ENCODE results near the gene ITGBL1. TPM values are rescaled to one million over a fixed set of nuclear protein-coding genes. Genes with fewer than 3 reads are reported as not detected.

ITGBL1 gene
- total RNA-seq, 4 donors from 2014 or later: 0.61 to 6.7 (median 5.0) TPM

- Histone ChIP-seq H3K27ac (no peak overlapping the region), H3K4me1 (no peaks in the 10 kb centered on the region), H3K4me3 (no peak overlapping the region), H3K9me3 (no peaks in the 10 kb centered on the region), H3K27me3 (no peaks in the 10 kb centered on the region), H3K36me3 (no peaks in the 10 kb centered on the region)
- DNase-seq: no peak
- in situ Hi-C loops (cut with MboI; ENCODE audit: low sequenced_read_pairs in 4 of 4) (no loop called here), intact Hi-C loops (cut with DNase I; ENCODE audit: low total_unique reads) (loop anchor here (10.0 kb wide), 1 partner anchor 331 kb away; no protein-coding TSS in a partner anchor)
- ATAC-seq: no peak
- TF ChIP-seq POLR2A (IDR thresholded peaks at IDR 0.05): no peak
- TF ChIP-seq, protein P1, sequence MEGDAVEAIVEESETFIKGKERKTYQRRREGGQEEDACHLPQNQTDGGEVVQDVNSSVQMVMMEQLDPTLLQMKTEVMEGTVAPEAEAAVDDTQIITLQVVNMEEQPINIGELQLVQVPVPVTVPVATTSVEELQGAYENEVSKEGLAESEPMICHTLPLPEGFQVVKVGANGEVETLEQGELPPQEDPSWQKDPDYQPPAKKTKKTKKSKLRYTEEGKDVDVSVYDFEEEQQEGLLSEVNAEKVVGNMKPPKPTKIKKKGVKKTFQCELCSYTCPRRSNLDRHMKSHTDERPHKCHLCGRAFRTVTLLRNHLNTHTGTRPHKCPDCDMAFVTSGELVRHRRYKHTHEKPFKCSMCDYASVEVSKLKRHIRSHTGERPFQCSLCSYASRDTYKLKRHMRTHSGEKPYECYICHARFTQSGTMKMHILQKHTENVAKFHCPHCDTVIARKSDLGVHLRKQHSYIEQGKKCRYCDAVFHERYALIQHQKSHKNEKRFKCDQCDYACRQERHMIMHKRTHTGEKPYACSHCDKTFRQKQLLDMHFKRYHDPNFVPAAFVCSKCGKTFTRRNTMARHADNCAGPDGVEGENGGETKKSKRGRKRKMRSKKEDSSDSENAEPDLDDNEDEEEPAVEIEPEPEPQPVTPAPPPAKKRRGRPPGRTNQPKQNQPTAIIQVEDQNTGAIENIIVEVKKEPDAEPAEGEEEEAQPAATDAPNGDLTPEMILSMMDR (IDR thresholded peaks at IDR 0.05 in 4 of 5, conservative IDR thresholded peaks at IDR 0.05 in 1 of 5): no peak
Measured at GRCh38 chr13:101475536-101475935, 23.1 kb downstream of the ITGBL1 start.

GRCh38 chr13:101481421-101481820, 28.9 kb downstream of the ITGBL1 start:
- in situ Hi-C loops (cut with MboI; ENCODE audit: low sequenced_read_pairs in 4 of 4): no loop called here
- no peak for TF ChIP-seq POLR2A (IDR thresholded peaks at IDR 0.05)
- TF ChIP-seq, protein P1 (IDR thresholded peaks at IDR 0.05 in 4 of 5, conservative IDR thresholded peaks at IDR 0.05 in 1 of 5): no peak
- intact Hi-C loops (cut with DNase I; ENCODE audit: low total_unique reads): no loop called here

GRCh38 chr13:101486708-101487437, 34.4 kb downstream of the ITGBL1 start:
- Histone ChIP-seq H3K36me3 (no peaks in the 10 kb centered on the region), H3K9me3 (no peaks in the 10 kb centered on the region), H3K4me3 (no peak overlapping the region), H3K4me1 (no peaks in the 10 kb centered on the region), H3K27ac (no peak overlapping the region), H3K27me3 (no peaks in the 10 kb centered on the region)
- intact Hi-C loops (cut with DNase I; ENCODE audit: low total_unique reads) (no loop called here), in situ Hi-C loops (cut with MboI; ENCODE audit: low sequenced_read_pairs in 4 of 4) (no loop called here)
- DNase-seq: no peak
- ATAC-seq: no peak
- TF ChIP-seq, protein P1 (IDR thresholded peaks at IDR 0.05 in 4 of 5, conservative IDR thresholded peaks at IDR 0.05 in 1 of 5): no peak
- TF ChIP-seq POLR2A (IDR thresholded peaks at IDR 0.05): no peak

More at GRCh38 chr13:101481421-101481820, 28.9 kb downstream of the ITGBL1 start:
- H3K27ac ChIP-seq: no peak overlapping the region
- H3K27me3 ChIP-seq: no peaks in the 10 kb centered on the region
- H3K4me3 ChIP-seq: no peak overlapping the region
- no peak for DNase-seq
- no peaks in the 10 kb centered on the region for H3K36me3 ChIP-seq
- no peaks in the 10 kb centered on the region for H3K9me3 ChIP-seq
- H3K4me1 ChIP-seq: no peaks in the 10 kb centered on the region
- ATAC-seq: no peak

DNA sequence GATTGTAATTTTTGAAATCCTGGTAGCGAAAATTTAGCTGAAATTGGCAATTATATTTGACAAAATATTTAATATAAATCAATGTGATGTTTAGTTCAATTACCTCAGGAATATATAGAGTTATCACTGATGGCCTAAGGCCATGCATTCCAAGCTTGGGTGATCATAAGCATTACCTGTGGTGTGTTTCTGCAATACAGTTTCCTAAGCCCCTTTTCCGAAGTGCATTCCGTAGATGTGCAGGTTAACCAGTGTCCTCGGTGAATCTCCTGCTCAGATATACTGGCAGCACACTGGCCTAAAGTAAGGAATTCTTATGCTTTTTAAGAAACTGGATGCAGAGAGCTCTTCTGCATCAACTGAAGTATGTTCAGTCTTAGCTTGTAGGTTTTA, 35.0 kb downstream of the ITGBL1 start:
- H3K36me3 ChIP-seq: no peaks in the 10 kb centered on the region
- ATAC-seq (no peak), DNase-seq (no peak)
- no peak overlapping the region for H3K4me3 ChIP-seq
- no peak for TF ChIP-seq POLR2A (IDR thresholded peaks at IDR 0.05)
- TF ChIP-seq, protein P1 (IDR thresholded peaks at IDR 0.05 in 4 of 5, conservative IDR thresholded peaks at IDR 0.05 in 1 of 5): no peak
- no peaks in the 10 kb centered on the region for H3K9me3 ChIP-seq
- no peaks in the 10 kb centered on the region for H3K27me3 ChIP-seq
- H3K27ac ChIP-seq: no peak overlapping the region
- H3K4me1 ChIP-seq: no peaks in the 10 kb centered on the region
- in situ Hi-C loops (cut with MboI; ENCODE audit: low sequenced_read_pairs in 4 of 4): no loop called here
- intact Hi-C loops (cut with DNase I; ENCODE audit: low total_unique reads): no loop called here
